GM03348 (cell line): Measurements from ENCODE around the gene VCPKMT.

Source experiments
- DNase-seq: peaks from one replicate; pipeline ENCODE4 v3.0.0; 2012; ENCODE audit warnings: low spot score

VCPKMT gene

GRCh38 chr14:50116181-50116956 lies at the start of gene VCPKMT:
VCPKMT (minus strand) TSS chr14:50116572; CDS start chr14:50116552, 20 bp downstream.
- DNase-seq, result peak; percentile 98

DNA sequence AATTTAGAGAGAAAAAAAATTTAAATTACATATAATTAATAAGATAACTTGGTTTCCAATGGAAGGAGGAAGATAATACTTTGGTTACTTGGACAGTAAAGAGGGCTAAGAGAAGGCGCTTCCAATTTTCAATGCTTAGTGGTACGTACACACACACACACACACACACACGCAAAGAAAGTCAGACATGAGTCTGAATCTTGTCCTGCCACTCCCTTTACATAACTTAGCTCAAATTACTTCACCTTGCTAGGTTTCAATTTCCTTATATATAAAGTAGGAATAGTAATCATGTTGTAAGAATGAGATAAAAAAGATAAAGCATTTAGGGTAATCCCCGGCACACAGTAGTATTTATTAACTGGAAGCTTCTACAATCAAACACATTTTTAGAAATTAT lies 39.7 kb upstream of the VCPKMT start:
- no peak for DNase-seq

DNA sequence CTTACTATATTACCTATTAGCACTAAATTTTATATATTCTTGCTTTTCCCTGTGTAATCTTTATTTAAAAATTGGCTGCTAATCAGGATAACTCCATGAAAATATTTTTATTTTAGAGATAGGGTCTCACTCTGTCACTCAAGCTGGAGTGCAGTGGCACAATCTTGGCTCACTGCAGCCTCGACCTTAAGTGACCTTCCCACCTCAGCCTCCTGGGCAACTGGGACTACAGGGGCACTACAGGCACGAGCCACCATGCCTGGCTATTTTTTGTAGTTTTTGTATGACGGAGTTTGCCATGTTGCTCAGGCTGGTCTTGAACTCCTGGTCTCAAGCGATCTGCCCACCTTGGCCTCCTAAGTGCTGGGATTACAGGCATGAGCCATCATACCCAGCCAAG lies 32.4 kb upstream of the VCPKMT start:
- DNase-seq, result no peak

DNA sequence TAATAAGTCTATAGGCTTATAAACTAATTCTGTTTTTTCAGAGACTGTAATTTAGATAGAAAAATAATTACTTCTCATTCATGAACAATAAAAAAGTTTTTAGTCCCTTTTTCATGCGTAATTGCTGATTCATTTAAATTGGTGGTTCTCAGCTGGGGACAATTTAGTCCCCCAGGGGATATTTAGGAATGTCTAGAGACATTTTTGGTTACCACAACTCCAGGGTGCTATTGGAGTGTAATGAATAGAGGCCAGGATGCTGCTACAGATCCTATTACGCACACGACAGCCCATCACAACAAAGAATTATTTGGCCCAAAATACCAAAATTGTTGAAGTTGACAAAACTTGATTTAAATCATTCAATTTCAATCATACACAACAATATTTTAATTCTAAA lies 22.8 kb upstream of the VCPKMT start:
- DNase-seq, result no peak

GRCh38 chr14:50127802-50128201 lies 11.4 kb upstream of the VCPKMT start:
- no peak for DNase-seq

- no peak for DNase-seq
These were observed 6.7 kb upstream of the VCPKMT start for GRCh38 chr14:50123062-50123461.

GRCh38 chr14:50122291-50122690 lies 5.9 kb upstream of the VCPKMT start:
- no peak for DNase-seq

- no peak for DNase-seq
These were observed 5.1 kb upstream of the VCPKMT start for GRCh38 chr14:50121486-50121885.

DNA sequence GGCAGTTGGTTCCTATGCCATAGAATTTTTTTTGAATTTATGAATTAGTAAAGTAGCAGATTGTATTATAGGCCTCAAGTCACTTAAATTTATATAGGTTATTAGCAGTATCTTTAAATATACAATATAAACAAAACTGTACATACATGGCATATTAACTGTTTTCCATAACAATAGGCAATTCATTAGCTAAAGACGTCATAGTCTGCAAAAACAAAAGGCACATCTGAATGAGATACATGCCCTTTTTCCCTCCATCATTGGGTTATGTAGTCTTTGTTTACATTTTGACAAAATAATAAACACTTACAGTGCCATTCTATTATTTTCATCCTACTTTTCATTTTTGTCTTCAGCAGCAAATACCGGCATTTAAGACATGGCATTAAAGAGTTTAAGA lies 1.1 kb upstream of the VCPKMT start:
- no peak for DNase-seq

- DNase-seq, result no peak
These were observed 594 bp upstream of the VCPKMT start for GRCh38 chr14:50116966-50117365.

- DNase-seq, result no peak
These were observed 2.9 kb downstream of the VCPKMT start for GRCh38 chr14:50113381-50114035.

- no peak for DNase-seq
These were observed 5.9 kb downstream of the VCPKMT start for GRCh38 chr14:50110323-50111037.

DNA sequence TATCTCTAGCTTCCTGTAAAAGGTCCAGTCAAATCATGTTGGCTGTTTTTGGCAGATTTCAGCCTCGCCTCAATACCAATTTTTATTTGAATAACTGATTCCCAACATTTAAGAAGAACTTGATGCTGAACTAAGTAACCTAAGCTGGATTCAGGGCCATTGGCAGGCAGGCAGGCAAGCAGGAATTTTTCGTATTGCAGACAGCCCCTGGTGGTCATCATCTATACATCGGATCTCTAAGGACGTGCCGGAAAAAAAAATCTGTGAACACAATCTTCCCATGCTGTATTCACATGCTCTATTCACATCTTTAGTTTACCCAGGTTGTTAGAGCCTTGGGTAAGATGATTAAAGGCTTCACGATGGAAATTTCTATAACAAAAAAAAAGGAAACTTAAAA lies 7.0 kb downstream of the VCPKMT start:
- DNase-seq, result no peak

DNA sequence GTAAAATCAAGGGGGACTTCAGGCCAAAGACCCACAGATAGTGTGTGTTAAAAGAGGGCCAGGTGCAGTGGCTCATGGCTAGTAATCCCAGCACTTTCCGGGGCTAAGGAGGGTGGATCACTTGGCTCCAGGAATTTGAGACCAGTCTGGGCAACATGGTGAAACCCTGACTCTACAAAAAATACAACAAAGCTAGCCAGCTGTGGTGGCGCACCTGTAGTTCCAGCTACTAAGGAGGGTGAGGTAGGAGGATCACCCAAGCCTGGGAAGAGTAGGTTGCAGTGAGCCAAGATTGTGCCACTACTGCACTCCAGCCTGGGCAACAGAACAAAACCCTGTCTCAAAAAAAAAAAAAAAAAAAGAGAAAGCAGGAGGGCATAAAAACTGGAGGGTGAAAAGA lies 8.5 kb downstream of the VCPKMT start:
- DNase-seq, result no peak

GRCh38 chr14:50106178-50106577 lies 10.2 kb downstream of the VCPKMT start:
- DNase-seq, result no peak

DNA sequence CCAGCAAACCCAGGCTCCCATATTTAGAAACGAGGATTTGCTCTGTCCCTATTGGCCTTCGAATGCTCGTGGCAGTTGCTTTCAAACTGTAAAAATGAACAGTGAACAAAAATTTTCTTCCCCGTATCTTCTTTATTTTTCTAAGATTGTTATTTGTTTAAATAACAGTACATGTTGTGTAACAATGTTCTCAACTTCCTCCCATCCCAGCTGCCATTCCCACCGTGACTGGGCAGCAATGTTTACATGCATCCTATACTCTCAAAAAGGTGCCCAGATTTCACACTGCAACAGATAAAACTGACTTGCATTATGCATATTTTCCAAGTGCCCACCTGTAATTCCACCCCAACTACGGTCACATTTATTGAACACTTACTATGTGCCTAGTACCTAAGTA lies 12.8 kb downstream of the VCPKMT start:
- DNase-seq, result no peak

GRCh38 chr14:50101417-50101816 lies 15.0 kb downstream of the VCPKMT start:
- DNase-seq, result no peak

DNA sequence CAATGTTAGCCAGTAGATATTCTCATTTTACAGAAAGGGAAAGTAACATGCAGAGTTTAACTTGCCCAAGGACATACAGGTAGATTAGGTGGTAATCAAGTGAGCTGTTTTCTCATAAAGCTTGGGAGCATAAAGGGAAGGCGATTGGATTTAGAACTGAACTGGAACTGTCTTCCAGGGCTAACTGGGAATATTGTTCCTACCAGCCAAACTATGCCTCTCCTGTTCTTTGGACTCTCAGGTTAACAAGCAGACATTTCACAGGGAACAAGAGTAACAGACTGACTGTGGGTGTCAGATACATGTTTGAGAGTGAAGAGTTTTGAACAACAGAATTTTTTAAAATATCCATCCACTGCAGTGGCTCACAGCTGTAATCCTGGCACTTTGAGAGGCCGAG lies 15.6 kb downstream of the VCPKMT start:
- DNase-seq, result no peak

DNA sequence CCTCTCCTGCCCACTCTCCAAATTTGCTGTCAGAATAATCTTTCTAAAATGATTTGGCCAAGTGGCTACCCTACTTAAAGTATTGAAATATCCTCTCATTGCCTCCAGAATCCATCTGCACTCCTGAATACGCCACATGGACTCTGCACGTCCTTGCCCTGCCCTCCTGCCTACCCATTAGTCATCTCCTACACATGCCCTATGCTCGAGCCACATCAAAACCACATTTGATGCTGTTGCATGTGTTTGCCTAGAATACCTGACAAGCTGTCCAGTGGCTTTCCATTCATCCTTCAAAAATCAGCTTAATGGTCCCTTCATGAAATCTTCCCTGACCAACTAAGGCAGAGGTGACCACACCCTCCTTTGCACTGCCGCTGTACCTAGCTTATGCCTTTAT lies 17.0 kb downstream of the VCPKMT start:
- DNase-seq, result no peak

DNA sequence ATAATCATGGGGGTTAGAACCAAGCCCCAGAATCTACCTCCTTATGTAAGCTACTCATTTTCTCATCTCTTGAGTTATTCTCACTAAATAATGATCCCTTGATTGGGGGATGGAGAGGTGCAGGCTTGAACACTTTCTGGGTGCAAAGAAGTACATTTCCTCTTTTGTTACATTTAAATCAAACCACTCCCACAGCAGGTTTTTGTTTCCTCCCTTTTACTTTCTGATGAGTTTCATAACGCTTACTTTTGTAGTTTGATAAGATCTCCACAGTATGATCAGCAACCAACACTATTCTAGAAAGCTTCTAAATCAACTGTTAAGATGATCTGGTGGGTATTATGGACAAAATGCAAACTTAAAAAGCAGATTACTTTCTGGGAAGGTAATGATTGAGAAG lies 20.5 kb downstream of the VCPKMT start:
- DNase-seq, result no peak

GRCh38 chr14:50094056-50094755 lies 22.2 kb downstream of the VCPKMT start:
- DNase-seq, result no peak

GRCh38 chr14:50093496-50093895 lies 22.9 kb downstream of the VCPKMT start:
- DNase-seq, result no peak
